ENCODE results near the gene CKM.

DNA sequence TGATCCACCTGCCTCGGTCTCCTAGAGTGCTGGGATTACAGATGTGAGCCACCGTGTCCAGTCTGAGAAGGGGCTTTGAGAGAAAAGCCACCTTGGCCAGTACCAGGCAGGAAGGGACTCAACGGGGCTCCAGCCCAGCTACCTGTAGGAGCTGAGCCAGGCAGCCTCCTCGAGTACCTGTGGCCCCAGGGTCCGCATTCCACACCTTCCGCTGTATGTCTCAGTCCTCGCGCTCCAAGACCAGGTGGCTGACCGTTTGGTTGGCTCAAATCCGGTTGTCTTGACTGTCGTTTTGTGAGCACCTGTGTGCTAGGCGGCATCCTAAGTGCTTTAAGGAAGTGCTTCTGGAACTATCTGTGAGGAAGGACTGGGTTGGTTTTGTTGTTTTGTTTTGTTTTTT, 55.4 kb downstream of the CKM start:
- TF ChIP-seq, protein P1, sequence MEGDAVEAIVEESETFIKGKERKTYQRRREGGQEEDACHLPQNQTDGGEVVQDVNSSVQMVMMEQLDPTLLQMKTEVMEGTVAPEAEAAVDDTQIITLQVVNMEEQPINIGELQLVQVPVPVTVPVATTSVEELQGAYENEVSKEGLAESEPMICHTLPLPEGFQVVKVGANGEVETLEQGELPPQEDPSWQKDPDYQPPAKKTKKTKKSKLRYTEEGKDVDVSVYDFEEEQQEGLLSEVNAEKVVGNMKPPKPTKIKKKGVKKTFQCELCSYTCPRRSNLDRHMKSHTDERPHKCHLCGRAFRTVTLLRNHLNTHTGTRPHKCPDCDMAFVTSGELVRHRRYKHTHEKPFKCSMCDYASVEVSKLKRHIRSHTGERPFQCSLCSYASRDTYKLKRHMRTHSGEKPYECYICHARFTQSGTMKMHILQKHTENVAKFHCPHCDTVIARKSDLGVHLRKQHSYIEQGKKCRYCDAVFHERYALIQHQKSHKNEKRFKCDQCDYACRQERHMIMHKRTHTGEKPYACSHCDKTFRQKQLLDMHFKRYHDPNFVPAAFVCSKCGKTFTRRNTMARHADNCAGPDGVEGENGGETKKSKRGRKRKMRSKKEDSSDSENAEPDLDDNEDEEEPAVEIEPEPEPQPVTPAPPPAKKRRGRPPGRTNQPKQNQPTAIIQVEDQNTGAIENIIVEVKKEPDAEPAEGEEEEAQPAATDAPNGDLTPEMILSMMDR (IDR thresholded peaks at IDR 0.05) = no peak
- no peak for TF ChIP-seq POLR2AphosphoS5 (IDR thresholded peaks at IDR 0.05)
